ENCODE data around the gene BRS3.
"Not testable (repeated sequence)": the region's sequence is repeated elsewhere in the genome, so short reads cannot be mapped to it uniquely, and the experiment has no call there.

Gene BRS3

DNA sequence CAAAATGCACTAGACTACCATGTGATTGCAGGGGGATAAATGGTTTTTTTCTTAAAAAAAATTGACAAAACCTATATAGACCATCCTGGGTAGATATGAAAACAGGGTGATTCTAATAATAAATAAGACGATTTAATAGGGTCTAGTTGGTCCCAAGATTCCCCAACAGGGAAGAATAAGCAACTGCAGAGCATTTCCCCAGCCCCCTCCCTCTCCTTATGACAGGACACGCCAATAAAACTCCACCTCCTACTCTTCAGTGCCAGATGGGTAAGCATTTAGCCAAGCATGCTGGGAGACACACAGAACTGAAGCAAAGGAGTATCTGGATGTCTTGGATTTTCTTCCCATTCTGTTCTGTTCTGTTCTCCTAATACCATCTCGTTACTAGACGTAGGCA is at the start of gene BRS3:
Gene BRS3 (plus strand): TSS at position 301 of the 400 bp plus-strand sequence. CDS start 168 bp downstream, outside the sequence.
- no peak for DNase-seq (ENCODE audit: low read depth)

DNA sequence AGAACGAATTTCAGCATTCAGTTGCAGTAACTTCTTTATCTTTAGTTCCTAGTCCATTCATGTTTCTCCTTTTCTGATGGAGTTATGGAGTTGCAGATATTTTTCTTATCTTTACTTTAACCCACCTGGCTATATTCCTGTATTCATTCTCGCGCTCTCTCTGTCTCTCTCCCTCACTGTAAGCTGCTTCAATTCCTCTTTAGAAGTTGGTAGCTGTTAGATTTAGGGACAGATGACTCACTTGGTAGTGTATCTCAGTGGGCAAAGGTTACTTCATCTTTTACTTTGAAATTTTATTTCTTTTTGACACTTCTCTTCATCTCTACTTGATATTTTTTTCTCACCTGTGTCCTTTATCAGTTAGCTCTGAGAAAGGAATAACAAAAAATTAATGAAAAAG is 49.6 kb upstream of the BRS3 start:
- DNase-seq (ENCODE audit: low read depth), result no peak

DNA sequence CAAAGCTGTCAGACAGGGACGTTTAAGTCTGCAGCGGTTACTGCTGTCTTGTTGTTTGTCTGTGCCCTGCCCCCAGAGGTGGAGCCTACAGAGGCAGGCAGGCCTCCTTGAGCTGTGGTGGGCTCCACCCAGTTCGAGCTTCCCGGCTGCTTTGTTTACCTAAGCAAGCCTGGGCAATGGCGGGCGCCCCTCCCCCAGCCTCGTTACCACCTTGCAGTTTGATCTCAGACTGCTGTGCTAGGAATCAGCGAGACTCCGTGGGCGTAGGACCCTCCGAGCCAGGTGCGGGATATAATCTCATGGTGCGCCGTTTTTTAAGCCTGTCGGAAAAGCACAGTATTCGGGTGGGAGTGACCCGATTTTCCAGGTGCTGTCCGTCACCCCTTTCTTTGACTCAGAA is 42.1 kb upstream of the BRS3 start:
- not testable (repeated sequence) for DNase-seq (ENCODE audit: low read depth)

DNA sequence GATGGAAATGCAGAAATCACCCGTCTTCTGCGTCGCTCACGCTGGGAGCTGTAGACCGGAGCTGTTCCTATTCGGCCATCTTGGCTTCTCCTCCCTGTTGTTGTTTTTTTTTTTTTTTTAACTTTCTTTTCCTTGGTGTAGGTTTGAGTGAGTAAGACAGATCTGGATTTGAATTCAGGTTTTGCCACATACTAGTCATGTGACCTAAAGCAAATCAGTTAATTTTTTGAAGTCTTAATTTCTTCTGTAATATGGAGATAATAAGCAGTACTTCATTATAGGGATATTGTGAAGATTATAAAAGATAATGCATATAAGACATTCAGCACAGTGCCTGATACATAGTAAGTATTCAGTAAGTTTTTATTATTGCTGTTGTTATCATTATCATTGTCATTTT is 41.5 kb upstream of the BRS3 start:
- DNase-seq (ENCODE audit: low read depth), result no peak

DNA sequence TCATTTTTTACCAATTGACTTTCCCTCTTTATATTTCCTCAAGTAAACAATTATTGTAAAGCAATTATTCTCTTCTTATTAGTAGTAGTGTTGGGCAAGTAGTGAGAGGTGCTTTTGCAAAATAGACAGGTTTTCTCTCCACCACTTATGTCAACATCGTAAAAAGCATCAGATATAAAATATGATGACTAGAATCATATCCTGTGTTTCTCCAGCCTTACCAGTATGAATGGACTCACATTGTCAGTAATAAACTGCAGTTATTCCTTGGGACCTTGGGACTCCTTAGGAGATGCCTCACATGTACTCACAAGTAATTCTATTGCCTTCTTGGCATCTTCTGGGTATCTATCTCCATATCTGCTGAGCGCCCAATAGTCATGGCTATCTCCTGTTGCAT is 40.4 kb upstream of the BRS3 start:
- DNase-seq (ENCODE audit: low read depth), result no peak

DNA sequence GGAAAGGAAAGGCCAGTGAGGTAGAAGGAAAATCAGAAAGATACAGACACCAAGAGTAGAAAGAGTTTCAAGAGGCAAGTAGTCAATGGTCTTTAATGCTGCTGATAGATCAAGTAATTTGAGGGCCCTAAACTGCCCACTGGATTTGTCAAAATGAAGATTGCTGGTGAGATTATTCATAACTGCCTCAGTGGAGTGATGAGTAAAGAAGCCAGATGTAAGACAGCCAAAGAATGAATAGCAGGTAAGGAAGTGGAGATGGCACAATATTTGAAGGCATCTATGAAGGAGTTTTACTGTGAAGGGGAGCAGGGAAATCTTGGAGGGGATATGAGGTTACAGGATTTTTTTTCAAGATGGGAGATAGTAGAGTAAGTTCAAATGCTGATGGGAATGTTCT is 39.8 kb upstream of the BRS3 start:
- DNase-seq (ENCODE audit: low read depth), result no peak

DNA sequence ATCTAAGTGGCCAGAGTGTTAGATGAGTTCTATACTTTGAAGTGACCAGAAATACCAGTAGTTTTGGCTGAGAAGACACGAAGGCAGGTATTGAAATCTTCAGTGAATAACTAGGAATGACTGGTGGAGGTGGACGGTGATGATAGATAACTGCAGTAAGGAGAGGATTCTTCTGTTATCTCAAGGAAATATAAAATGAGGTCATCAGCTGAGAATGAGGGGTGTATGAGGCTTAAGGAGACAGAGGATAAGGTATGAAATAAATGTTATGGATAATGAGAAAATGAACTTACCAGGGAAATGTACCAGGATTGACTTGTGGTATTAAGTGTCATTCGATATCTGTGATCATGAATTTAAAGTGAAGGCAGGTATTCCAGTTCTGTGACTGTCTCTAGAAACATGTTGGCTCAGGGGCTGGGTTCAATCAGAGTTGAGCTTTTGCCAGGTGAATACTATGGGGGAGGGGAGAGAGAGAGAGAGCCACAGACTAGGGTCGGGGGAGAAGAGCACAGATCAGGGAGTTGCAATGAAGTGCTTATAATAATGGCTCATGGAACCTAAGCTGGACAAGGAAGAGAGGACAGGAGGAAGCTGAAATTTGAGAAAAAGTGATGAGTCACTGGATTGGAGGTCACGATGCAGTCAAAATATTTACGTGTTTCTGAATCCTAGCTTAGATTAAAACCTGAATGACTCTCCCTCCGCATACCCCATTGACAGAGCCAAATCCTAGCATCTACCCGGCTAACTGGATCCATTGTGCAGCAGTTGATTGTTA is 37.5 kb upstream of the BRS3 start:
- DNase-seq (ENCODE audit: low read depth), result no peak

DNA sequence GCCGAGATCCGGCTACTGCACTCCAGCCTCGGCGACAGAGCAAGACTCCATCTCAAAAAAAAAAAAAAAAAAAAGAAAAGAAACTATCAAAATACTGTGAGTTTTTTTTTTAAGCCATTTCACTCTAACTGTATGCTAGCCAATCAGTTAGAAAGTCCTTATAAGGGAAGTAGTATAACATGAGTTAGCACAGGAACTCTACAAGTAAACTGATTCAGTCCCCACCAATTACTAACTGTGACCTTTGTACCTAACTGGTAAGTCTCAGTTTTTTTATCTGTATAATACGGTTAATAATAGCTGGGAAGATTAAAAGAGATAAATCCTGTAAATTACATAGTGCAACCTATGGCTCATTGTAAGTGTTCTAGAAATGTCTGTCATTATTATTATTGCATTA is 35.1 kb upstream of the BRS3 start:
- no peak for DNase-seq (ENCODE audit: low read depth)

DNA sequence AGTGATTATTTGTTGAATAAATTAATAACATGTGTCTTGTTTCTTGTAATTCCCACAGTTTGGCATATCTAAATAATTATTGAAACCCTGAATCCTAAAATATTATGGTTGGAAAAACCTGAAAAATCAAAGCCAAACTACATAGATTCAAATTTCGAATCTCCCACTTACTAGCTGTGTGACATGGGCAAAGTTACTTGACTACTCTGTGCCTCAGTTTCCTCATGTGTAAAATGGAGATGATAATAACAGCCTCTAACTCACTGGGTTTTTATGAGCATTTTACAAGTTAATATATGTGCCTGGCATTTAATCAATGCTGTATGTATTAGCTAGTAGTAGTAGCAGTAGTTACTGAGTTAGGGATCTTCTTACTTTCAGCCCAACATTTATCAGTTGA is 34.6 kb upstream of the BRS3 start:
- DNase-seq (ENCODE audit: low read depth), result no peak

DNA sequence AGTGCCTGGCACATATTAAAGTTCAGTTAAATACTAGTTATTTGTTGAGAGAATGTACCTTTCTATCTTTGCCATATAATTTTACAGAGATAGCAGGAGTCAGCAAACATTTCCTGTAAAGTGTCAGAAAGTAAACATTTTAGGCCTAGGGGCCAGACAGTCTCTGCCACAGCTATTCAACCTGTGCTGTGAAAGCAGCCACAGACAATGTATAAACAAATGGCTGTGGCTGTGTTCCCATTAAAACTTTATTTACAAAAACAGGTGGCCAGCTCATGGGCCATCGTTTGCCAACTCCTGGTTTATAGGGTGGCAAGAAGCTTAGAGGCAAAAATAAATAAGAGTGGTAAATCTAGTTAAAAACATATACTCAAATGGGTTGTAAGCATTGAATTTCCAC is 34.0 kb upstream of the BRS3 start:
- DNase-seq (ENCODE audit: low read depth), result no peak

DNA sequence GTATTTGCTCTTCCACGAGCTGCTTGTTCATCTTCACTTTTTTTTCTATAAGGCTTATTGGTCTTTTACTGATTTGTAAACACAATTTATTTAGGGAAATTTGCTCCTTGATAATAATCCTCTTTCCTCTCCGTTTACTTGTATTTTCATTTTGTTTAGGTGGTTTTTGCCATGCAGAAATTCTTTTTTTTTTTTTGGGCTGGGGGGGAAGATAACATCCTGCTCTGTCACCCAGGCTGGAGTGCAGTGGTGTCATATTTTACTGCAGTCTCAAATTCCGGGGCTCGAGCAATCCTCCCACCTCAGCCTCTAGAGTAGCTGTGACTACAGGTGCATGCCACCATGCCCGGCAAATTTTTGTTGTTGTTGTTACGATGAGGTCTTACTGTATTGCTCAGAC is 31.6 kb upstream of the BRS3 start:
- no peak for DNase-seq (ENCODE audit: low read depth)

DNA sequence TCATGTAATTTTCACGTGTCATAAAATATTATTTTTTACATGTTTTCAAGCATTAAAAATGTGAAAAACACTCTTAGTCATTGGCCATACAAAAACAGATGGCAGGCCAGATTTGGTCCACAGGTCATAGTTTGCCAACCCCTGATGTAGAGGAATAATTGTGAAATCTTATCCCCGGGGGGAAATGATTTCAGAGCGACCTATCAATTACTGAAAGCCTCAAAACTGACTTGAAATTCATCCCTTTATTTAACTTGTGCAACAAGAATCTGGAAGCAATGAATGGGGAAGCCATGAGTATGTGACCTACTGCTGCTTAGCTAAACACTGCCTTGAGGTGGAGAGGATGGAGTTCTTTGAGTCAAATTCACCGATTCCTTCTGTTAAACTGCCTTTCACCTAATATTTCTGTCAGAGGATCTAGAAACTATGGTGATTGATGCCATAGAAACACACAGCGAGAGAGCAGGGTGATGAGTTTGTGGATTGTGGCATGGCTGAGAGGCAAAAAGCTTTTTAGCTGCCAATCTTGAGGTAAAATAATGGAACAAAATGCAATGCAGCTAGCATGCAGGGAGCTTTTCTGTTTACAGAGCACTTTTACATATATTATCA is 30.3 kb upstream of the BRS3 start:
- no peak for DNase-seq (ENCODE audit: low read depth)

DNA sequence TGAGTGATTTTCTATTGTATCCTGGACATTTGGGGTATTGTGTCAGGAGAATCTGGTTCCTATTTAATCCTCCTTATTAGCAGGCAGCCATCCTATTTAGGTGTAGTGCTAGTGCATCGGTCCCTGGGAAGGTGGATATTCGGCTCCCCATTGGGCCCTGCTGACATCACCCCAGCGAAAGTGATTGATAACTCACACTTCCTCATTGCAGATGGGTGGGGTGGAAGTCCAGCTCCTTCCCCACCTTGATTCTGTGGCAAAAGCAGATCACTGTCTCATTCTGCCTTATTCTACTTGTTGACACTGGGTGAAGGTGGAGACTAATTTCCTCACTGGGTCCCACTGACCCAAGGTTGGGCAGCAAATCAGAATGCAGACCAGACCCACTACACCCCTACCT is 23.2 kb upstream of the BRS3 start:
- no peak for DNase-seq (ENCODE audit: low read depth)

DNA sequence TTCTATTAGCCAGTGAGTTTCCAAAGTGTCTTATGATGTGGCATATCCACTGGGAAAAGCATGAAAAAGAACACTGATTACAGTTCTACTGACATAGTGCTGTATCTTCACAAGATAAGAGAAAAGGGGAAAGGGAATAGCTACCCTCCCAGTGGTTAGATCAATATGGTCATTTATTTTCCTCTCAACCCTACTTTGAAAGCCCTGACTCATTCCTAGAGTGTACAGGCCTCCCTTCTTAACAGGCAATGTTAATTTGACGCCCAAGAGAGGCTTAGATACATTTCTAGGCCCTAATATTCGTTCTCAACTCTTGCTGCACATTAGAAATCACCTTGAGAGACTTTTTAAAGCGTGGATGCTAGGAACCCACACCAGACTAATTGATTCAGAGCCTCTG is 20.4 kb upstream of the BRS3 start:
- DNase-seq (ENCODE audit: low read depth), result no peak

DNA sequence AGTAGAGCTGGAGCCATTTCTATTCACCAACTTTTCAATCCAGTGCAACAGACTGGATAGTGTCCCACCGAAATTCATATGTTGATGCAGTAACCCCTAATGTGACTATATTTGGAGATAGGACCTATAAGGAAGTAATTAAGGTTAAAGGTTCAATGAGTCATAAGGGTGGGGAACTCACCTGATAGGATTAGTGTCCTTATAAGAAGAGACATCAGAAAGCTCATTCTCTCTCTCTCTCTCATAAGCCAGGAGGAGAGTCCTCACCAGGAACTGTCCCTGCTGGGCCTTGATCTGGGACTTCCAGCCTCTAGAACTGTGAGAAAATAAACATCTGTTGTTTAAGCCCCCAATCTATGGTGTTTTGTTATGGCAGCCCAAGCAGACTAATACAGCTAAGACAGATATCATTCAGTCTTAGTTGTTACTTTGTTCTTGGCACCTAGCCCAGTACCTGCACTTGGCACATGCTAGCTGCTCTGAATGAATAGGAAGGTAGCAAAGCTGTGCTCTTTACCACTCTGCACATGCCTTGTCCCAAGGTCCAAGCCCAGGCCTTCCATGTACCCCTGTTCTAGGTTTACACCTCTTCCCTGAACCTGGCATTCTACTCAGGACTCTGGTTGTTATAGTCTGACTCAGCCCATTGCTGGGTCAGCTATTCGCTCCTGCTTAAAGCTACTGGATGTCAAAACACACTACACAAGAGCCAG is 19.2 kb upstream of the BRS3 start:
- no peak for DNase-seq (ENCODE audit: low read depth)

DNA sequence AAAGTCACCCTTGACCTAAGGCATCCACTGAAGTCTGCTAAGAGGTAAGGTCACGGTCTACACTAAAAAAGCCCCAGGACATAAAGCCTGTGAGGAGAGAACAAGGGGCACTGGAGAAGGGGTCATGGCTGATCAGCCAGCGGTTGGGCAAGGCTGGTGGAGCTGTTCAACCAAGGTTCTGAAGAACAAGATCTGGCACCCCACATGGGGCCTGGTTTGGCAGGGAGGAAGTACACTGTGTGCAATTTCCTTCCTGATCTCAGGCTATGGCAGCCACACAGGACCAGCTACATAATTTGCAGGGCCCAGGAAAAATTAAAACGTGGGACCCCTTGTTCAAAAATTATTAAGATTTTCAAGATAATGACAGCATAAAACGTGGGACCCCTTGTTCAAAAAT is 14.1 kb upstream of the BRS3 start:
- DNase-seq (ENCODE audit: low read depth), result no peak

DNA sequence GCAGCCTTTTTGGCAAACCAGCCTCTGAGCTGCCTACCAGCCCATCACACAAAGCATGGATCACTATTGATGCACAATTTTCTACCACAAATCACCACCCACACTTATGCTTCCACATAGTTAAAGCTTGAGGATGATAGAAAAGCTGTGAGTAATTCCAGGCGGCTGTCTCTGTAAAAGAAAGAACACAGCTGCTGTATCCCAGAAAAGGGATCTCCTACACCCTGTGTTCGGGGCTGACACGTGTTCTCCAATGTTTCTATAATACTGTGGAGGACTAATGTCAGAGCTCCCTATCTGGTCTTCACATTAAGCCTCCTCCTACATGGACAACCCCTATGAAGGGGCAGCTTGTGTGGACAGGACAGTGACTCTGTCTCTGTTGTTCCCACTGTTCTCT is 12.5 kb upstream of the BRS3 start:
- no peak for DNase-seq (ENCODE audit: low read depth)

DNA sequence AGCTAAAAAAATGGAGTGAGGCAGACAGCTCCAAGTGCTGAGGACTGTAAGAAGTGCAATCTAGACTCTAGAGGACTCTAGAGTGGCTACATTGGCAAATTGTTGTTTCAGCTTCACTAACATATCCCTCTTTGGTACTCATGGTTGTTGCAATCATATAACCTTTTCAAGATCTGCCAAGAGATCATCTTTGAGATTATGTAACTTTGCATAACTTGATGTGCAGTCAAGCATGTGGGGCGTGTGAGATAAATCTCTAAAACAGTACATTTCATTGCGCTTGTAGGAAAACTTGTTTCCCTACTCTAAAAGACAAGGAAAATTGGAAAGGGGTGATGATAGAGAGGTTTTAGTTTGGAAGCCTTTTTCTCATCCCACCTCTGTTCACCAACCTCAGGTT is 11.2 kb upstream of the BRS3 start:
- DNase-seq (ENCODE audit: low read depth), result no peak

DNA sequence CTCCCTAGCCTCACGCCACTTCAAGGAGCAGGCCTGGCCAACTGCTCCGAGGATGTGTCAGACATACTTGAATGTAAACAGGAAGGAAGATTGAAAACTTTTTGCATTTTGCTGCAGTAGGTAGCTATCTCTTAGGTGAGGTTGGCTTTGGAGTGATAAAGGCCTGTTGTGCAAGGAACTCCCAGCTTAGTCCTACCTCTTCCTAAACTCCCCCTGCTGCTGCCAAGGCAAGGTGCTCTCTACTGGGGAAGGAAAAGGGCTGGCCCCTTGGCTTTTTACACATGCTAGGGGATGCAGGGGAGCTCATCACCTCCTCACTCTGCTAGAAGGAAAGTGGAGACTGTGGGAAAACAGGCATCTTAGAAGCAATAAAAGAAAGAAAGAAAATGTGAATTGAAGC is 10.7 kb upstream of the BRS3 start:
- DNase-seq (ENCODE audit: low read depth), result no peak

DNA sequence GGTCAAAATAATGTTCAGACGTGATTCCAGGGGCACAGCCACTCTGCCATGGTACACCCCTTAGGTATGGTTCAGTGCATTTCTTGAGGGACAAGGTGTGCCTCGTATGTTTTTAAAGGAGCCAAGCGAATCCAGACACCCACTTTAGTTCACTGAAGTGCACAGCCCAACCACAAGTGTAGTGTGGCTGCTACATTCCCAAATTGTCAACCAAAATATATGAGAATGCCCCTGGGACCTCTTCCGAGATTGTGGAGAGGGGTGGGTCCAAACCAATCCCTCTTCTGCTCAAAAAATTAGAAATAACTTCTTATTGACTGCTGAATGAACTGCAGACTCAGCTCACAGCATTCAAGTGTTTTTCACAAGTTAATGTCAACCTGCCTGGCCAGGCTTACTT is 7.4 kb upstream of the BRS3 start:
- no peak for DNase-seq (ENCODE audit: low read depth)

DNA sequence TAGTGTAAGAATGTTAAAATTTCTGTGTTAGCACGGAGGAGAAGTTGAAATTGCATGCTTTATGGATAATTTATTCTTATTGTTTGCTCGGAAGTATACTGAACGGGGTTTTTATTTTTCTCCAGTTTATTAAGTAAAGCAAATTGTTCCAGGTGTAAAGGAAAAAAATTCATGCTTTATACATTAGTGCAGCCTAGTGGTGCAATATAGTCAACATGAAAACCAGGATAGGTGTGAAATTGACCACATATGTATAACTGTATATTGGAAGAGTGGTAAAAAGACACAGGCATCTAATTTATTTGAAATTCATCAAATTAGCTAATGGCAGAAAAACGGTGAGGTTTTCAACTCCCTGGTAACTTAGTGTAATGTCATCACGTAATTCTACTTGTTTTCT is 959 bp downstream of the BRS3 start:
- DNase-seq (ENCODE audit: low read depth), result no peak

DNA sequence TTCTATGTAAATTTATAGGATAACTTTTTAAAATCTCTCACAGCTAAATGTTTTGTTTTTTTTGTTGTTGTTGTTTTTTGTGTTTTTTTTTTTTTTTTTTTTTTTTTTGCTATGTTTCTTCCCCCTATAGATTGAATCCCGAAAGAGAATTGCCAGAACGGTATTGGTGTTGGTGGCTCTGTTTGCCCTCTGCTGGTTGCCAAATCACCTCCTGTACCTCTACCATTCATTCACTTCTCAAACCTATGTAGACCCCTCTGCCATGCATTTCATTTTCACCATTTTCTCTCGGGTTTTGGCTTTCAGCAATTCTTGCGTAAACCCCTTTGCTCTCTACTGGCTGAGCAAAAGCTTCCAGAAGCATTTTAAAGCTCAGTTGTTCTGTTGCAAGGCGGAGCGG is 4.1 kb downstream of the BRS3 start:
- DNase-seq (ENCODE audit: low read depth), result no peak

DNA sequence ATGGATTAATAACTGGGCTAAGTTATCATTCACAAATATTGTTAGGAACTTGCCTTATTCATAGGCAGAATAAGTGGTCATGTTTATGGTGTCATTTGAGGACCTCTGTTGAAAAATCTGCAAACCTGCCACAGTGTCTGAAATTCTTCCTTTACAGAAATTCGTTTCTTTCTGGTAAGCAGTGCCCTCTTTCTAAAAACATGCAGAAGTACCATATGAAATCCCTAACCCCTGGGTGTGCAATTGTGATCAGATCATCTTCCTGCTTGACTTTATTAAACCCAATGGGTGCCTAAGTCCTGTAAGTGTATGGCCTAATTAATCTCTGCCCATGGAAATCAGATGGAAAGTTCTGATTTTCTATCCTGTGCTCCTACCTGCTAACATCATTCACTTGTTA is 5.3 kb downstream of the BRS3 start:
- DNase-seq (ENCODE audit: low read depth), result no peak

DNA sequence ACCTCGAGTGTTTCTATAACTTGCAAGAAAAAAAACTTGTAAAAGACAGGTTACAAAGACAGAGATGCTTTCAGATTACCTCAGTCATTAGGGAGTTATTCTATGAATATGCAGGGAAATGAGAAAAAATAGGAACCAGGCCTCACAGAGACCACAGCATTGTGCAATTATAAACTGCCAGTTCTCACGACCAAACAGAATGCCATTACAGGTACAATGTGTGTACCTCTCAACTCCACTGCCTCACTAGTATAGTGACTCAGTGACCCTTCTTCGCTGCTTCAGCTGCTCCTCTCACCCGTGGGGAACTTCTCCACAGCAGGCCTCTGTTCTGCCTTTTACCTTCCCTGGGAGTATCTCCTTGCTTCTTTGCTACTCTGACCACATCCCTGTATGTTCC is 7.3 kb downstream of the BRS3 start:
- DNase-seq (ENCODE audit: low read depth), result no peak

All from activated T-helper 1 cell treated with Interleukin-2 at 50 U/mL for 16 hours (primary cell).